ENCODE results near the gene CTSZ. TPM values are rescaled to one million over a fixed set of nuclear protein-coding genes. Genes with fewer than 3 reads are reported as not detected.

Gene CTSZ
- total and polyA plus RNA-seq, 2 of the 4 experiments (the other 2 are of a cell fraction): 46.1 to 88.5 TPM

GRCh38 chr20:58971429-58971828 is 35.6 kb downstream of the CTSZ start:
- no peak overlapping the region for H3K4ac ChIP-seq (ENCODE audit: low read depth, low read length)
- intact Hi-C loops (cut with micrococcal nuclease) (no loop called here), dilution Hi-C loops (cut with HindIII; ENCODE audit: low sequenced_read_pairs, unreplicated experiment) (no loop called here), in situ Hi-C loops (cut with MboI; ENCODE audit: low sequenced_read_pairs) (no loop called here)
- H3K27ac ChIP-seq (ENCODE audit: insufficient read depth, low read length): no peak overlapping the region
- H2AFZ ChIP-seq (replicated peaks; ENCODE audit: low read length, poor library complexity): no peak overlapping the region
- no peaks in the 10 kb centered on the region for H3K4me1 ChIP-seq (ENCODE audit: control insufficient read depth, insufficient read depth, low read length)
- H4K8ac ChIP-seq (ENCODE audit: low read depth in 2 of 2, low read length in 2 of 2): no peak overlapping the region
- no peaks in the 10 kb centered on the region for H3K36me3 ChIP-seq (ENCODE audit: control insufficient read depth, insufficient read depth, low read length)
- no peaks in the 10 kb centered on the region for H3K79me1 ChIP-seq (ENCODE audit: low read depth in 1 of 2, low read length in 2 of 2)
- no peak overlapping the region for H3K56ac ChIP-seq (ENCODE audit: extremely low read depth, insufficient read depth, low read length)
- no peak for DNase-seq
- TF ChIP-seq POLR2A (IDR thresholded peaks at IDR 0.05; ENCODE audit: low read depth, low read length) (no peak), RFX5 (IDR thresholded peaks at IDR 0.05; ENCODE audit: low read depth, low read length) (no peak), ELK1 (IDR thresholded peaks at IDR 0.05; ENCODE audit: borderline replicate concordance, low read depth, low read length) (no peak), FOS (IDR thresholded peaks at IDR 0.05; ENCODE audit: low read depth, low read length) (no peak), BHLHE40 (IDR thresholded peaks at IDR 0.05; ENCODE audit: low read depth, low read length) (no peak), MXI1 (IDR thresholded peaks at IDR 0.05; ENCODE audit: borderline replicate concordance, low read depth, low read length) (no peak), CEBPB (IDR thresholded peaks at IDR 0.05; ENCODE audit: low read depth, low read length) (no peak)
- peaks cover 5% of the 10 kb centered on the region; the same call in 1 of the 2 replicates for H3K27me3 ChIP-seq (ENCODE audit: control insufficient read depth, insufficient read depth, low read length)
- ATAC-seq (ENCODE audit: low read depth): no peak
- H4K20me1 ChIP-seq (ENCODE audit: insufficient read depth, low read length): no peaks in the 10 kb centered on the region
- no peak overlapping the region for H2AK5ac ChIP-seq (ENCODE audit: low read depth, low read length)
- H2BK15ac ChIP-seq (ENCODE audit: low read depth, low read length): no peak overlapping the region
- no peak overlapping the region for H2AK9ac ChIP-seq (replicated peaks; ENCODE audit: low read depth, low read length, poor library complexity)
- CTCF ChIA-PET: interaction anchor here (0.6 kb wide), 1 partner anchor 994 kb away, joined by 3 read pairs; no protein-coding TSS in a partner anchor
- no peak overlapping the region for H4K5ac ChIP-seq (ENCODE audit: low read depth, low read length)
- H2BK5ac ChIP-seq (ENCODE audit: low read depth, low read length, poor library complexity, severe bottlenecking): no peak overlapping the region
- H3K9me3 ChIP-seq (ENCODE audit: control insufficient read depth, insufficient read depth, low read length): peaks cover 7% of the 10 kb centered on the region
- H3K18ac ChIP-seq (ENCODE audit: low read depth, low read length): no peak overlapping the region
- no peak overlapping the region for H3K9ac ChIP-seq (ENCODE audit: low read depth, low read length)
- H2BK20ac ChIP-seq (ENCODE audit: low read depth, low read length): no peak overlapping the region
- H3K14ac ChIP-seq (replicated peaks; ENCODE audit: low read depth, low read length): no peak overlapping the region
- H3K4me2 ChIP-seq (ENCODE audit: low read depth, low read length): no peak overlapping the region
- H4K91ac ChIP-seq (ENCODE audit: insufficient read depth, low read depth, low read length): no peak overlapping the region
- H3K9me1 ChIP-seq (ENCODE audit: insufficient read depth, low read length): no peaks in the 10 kb centered on the region
- H2BK120ac ChIP-seq (ENCODE audit: low read depth, low read length): no peak overlapping the region
- no peak overlapping the region for H3K4me3 ChIP-seq (ENCODE audit: insufficient read depth, low read depth, low read length)
- POLR2A ChIA-PET (ENCODE audit: unreplicated experiment): no interaction called here
- no peak overlapping the region for H3K23ac ChIP-seq (ENCODE audit: low read depth, low read length)
- 42% methylated on average over 4 of the region's 6 CpGs; no CpG with 5 or more reads in 1 of the 2 experiments for WGBS, 2 experiments (ENCODE audit: extremely low coverage in 2 of 2, insufficient read length in 1 of 2)
- BruUV-seq (replicated peaks): no TSS peak

Data from IMR-90 (cell line).